ENCODE results near the gene VRK1.
"Not testable (repeated sequence)": the region's sequence is repeated elsewhere in the genome, so short reads cannot be mapped to it uniquely, and the experiment has no call there.

The VRK1 gene

GRCh38 chr14:96827290-96827689 lies 30.1 kb downstream of the VRK1 start:
- DNase-seq, result no peak

- DNase-seq, result no peak
These were observed 32.6 kb downstream of the VRK1 start for GRCh38 chr14:96829791-96830190.

DNA sequence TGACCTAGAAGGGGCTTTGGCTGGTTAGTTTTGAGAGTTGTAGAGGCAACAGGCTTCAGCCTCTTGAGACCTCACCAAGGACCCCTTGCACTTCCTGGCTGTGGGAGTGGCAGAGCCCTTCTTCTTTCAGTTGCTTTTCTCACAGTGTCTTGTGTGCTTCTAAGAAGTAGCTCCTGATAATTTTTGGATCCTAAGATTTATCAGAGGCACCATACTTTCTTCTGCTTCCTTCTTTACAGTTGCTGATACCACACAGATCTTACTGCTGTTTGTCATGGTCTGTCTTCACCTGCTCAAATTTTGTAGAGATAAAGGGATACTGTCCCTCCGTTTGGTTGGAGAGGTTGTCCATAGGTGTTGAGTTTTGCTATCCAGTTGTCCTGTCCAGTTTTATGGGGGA lies 33.8 kb downstream of the VRK1 start:
- DNase-seq, result no peak

- no peak for DNase-seq
These were observed 35.2 kb downstream of the VRK1 start for GRCh38 chr14:96832351-96832750.

DNA sequence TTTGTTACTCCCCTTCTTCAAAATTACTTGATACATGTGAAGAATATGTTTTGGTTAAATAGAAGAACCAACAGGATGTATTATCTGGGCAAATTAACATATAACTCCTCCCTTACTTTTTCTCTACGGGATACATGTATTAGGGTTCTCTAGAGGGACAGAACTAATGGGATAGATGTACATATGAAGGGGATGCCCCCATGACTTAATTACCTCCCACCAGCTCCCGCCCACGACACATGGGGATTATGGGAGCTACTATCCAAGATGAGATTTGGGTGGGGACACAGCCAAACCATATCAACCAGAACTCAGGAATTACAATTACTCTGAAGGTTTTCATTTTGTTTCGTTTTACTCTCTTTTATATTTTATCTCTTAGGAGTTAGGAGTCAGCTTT lies 41.3 kb downstream of the VRK1 start:
- DNase-seq, result no peak

DNA sequence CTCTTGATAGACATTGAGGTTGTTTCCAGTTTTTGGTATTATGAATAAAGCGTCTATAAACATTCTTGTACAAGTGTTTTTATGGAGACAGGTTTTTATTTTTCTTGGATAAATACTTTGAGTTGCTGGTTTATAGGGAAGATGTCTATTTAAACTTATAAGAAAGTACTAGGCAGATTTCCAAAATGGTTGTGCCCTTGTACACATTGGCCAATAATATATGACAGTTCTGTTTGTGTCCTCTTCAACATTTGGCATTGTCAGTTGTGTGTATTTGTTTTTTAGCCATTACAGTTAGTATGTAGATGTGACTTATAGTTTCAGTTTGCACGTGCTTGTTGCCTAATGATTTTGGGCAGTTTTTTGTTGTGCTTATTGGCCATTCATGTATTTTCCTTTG lies 42.1 kb downstream of the VRK1 start:
- DNase-seq, result no peak

- no peak for DNase-seq
These were observed 46.0 kb downstream of the VRK1 start for GRCh38 chr14:96843137-96843536.

DNA sequence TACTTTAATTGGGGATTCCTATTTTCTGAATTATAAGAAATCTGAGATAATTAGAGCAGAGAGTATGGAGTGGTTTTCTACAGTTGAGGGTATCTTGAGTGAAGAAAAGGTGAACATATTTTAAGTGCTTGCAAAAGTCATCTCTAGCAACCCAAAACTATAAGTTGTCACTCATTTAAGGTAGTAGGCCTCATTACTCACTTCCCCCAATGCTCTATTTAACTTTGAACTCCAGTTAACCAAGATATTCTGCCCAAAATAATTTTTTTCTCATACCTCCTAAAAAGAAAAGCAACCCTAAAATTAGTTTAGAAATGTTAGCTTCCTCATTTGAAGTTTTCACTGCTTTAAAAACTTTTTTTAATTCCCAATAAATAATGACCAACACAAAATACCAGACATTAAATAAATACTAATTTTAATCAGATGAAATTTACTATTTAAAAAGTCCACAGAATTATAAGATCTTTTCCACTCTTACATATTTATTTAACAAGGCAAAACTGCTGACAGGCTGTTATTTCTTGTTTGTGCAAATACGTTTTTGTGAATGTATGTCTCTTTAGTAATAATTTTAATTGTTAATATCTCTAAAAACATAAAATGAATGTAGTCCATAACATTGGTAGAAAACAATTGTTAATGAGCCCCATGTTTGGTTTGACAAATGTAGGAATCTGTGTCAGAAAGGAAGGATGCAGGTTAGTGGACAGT lies 47.8 kb downstream of the VRK1 start:
- DNase-seq, result no peak

DNA sequence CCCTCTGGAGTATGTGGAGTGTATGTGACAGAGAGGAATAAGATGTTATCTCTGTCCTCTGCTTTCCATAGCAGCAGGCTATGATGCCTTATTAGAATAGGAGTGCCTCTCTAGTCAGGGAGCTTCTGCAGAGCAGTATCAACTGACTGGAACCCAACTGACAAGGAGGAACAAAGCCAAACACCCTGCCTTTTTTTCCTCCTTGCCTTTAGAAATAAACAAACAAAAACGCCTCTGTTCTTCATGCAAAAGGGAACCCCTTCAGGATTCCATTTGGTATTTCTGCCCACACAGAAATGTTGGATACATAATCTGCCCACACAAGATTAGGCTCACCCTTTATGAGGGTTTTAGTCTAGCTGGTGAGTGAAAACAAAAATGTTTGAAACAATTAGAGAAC lies 50.3 kb downstream of the VRK1 start:
- DNase-seq, result no peak

- DNase-seq, result no peak
These were observed 50.8 kb downstream of the VRK1 start for GRCh38 chr14:96848011-96848410.

- no peak for DNase-seq
These were observed 52.6 kb downstream of the VRK1 start for GRCh38 chr14:96849733-96850132.

DNA sequence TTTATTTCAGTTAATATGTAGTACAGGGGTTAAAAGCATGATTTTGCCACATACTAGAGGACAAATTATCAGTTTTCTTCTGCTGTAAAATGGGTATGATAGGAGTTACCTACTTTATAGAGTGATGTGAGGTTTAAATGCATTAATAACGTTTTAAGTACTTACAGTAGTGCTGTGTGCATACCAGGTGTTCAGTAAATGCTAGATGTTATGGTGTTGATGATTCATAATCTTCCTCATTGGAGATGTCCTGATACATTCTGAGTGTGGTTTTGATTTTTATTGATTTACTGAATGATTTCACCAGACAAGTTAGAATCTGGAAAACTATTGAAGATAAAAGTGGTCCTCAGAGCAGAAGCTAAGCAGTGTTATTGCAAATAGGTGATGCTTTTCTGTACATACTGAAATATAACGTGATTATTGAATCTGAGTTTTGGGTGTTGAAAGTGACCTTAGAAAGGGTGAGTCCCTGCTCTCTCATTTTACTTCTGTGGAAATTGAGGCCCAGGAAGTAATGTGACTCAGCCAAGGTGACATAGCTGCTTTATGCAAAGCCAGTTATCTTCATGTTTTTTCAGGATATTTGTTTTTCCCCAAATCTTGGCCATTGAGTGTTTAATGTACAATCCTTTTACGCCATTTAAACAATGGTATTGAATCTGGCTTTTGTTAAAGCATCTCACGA lies 54.7 kb downstream of the VRK1 start:
- DNase-seq, result no peak

- DNase-seq, result no peak
These were observed 55.7 kb downstream of the VRK1 start for GRCh38 chr14:96852823-96853422.

DNA sequence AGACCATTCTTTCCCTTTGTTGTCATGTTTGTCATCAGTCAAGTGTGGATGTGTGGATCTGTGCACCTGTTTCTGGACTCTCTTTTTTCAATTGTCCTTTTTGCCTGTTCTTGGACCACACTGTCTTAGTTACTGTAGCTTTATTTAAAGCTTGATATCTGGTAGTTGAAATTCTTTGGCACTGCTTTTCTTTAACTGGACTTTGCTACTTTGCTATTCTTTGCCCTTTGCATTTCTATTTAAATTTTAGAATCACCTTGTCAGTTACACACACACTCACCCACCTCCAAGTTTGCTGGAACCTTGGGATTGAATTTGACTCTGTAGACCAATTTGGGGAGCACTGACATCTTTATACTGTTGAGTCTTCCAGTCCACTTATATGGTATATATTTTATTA lies 61.5 kb downstream of the VRK1 start:
- no peak for DNase-seq

GRCh38 chr14:96861568-96862310 lies 64.6 kb downstream of the VRK1 start:
- DNase-seq, result no peak

GRCh38 chr14:96863327-96863985 lies 66.3 kb downstream of the VRK1 start:
- no peak for DNase-seq

GRCh38 chr14:96863986-96864330 lies 66.8 kb downstream of the VRK1 start:
- DNase-seq, result no peak

DNA sequence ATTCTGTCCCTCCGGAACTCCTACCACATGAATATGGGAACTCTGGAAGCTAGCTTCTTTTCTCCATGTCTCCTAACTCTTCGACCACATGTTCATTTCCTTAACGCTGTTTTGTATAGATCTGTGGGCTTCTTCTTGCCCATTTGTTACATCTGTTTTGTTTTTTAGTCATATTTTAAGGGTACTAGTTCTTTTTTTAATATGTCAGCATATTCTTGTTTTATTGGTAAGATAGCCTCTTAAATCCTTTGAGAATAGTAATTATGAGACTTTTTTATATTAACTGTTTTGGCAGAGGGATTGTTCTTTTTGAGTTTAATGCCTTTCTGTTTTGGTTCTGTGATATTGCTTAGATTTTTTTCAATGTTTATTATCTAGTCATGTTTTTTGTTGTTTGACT lies 70.5 kb downstream of the VRK1 start:
- DNase-seq, result no peak

DNA sequence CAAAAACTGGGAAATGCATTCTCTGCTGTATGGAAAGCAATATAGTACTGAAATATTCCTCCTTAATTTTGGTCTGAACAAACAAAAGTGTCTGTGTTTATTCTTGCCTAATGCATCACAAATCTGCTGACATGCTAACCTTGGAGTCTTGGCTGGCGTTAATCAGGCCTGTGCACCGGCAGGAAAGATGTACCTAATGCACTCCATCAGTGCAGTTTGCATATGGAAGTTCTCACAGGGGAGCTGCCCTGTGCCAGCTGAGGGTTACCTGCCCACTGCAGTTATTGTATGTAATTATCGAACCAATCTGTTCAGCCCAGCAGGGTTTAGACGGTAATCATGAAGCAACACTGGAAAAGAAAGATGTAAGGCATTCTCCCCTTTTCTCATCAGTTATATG lies 76.9 kb downstream of the VRK1 start:
- DNase-seq, result no peak

GRCh38 chr14:96876747-96877146 lies 79.6 kb downstream of the VRK1 start:
- DNase-seq, result no peak

GRCh38 chr14:96881713-96882112 lies 84.5 kb downstream of the VRK1 start:
- DNase-seq, result no peak

DNA sequence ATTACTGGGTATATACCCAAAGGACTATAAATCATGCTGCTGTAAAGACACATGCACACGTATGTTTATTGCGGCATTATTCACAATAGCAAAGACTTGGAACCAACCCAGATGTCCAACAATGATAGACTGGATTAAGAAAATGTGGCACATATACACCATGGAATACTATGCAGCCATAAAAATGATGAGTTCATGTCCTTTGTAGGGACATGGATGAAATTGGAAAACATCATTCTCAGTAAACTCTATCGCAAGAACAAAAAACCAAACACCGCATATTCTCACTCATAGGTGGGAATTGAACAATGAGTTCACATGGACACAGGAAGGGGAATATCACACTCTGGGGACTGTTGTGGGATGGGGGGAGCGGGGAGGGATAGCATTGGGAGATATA lies 86.8 kb downstream of the VRK1 start:
- not testable (repeated sequence) for DNase-seq

GRCh38 chr14:96888158-96888557 lies 91.0 kb downstream of the VRK1 start:
- no peak for DNase-seq
